Activated CD4-positive, alpha-beta T cell treated with anti-CD3 and anti-CD28 coated beads for 36 hours (primary cell): Measurements from ENCODE around the gene RAB11FIP4. TPM values are rescaled to one million over a fixed set of nuclear protein-coding genes. Genes with fewer than 3 reads are reported as not detected.

Experiments
- ATAC-seq: fragments of 200-7000 bp; cut with Tn5 transposase; one replicate; pipeline ENCODE4 v1.10.0; 2021; ENCODE audit warnings: mild to moderate bottlenecking, moderate library complexity
- CTCF ChIA-PET: fragments of 350-600 bp; sonication (Branson Sonifier 250); formaldehyde crosslinking; loops from one replicate; lab custom pipeline; 2021; ENCODE audit warnings: antibody characterized with exemption; lab: Charles Lee
- POLR2A ChIA-PET: fragments of 350-600 bp; sonication (Branson Sonifier 250); formaldehyde crosslinking; loops from one replicate; lab custom pipeline; 2021; ENCODE audit warnings: antibody characterized with exemption, inconsistent platforms; lab: Charles Lee
- DNase-seq: peaks from one replicate; pipeline ENCODE4 v3.0.0-alpha.2; 2020
- H3K27ac Mint-ChIP-seq: one replicate; pipeline ENCODE4 v1.8.0; 2021; ENCODE audit warnings: mixed read lengths
- H3K27me3 Mint-ChIP-seq: one replicate; pipeline ENCODE4 v1.8.0; 2021; ENCODE audit warnings: mixed read lengths
- H3K36me3 Mint-ChIP-seq: one replicate; pipeline ENCODE4 v1.8.0; 2021; ENCODE audit warnings: low read depth, mixed read lengths
- H3K4me1 Mint-ChIP-seq: one replicate; pipeline ENCODE4 v1.8.0; 2021; ENCODE audit warnings: mixed read lengths
- H3K4me3 Mint-ChIP-seq: one replicate; pipeline ENCODE4 v1.8.0; 2021; ENCODE audit warnings: mild to moderate bottlenecking, moderate library complexity, mixed read lengths
- H3K9me3 Mint-ChIP-seq: one replicate; pipeline ENCODE4 v1.8.0; 2021; ENCODE audit warnings: low read depth, mixed read lengths
- intact Hi-C, 2 experiments: fragments of 100-400 bp; cut with DNase I in 1 of 2; cut with micrococcal nuclease in 1 of 2; formaldehyde crosslinking; loops; one replicate each; pipeline versions ENCODE4 v1.14.2 to v1.15.1; 2022 to 2024; cut with DNase I, micrococcal nuclease
- total RNA-seq, 2 experiments: library from RNA; stranded (reverse); gene quantifications; one replicate each; pipeline ENCODE4 v1.2.3, GENCODE V29; 2021

Gene RAB11FIP4
- total RNA-seq, 2 experiments from 2014 or later = 30.3 to 41.4 TPM

DNA sequence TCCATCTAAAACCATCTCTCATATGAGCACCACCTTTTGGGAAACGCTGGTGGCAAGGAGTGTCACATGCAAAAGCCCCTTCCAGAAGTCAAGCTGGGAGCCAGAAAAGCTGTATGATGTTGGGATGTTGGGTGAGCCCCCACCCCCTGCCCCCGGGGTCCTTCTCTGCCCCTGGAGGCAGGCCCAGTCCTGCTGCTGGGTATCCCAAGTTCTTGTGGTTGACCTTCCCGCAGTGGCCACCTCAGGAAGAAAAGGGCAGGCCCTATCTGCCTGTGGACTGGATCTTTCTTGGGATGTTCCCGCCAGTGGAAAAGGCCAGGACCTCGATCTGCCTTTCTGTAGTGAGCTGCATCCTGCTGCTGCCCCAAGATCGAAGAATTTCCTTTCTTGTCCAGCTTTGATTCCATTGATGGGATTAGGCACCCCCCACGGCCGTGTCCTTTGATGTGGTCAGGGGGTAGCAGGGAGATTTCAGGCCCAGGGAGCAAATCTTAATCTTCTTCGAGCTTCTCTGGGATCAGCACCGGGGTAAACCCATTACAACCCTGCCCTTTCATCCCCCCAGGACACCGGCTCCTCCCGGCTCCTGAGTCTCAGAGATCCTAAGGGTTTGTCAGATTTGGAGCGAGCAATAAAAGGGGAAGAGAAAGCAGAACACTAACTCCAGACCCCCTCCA, 165.6 kb downstream of the RAB11FIP4 start:
- intact Hi-C loops = loop anchor here in 1 of 2 experiments (5.0 to 10.0 kb wide), 2 partner anchors 462 to 585 kb away; partner anchors contain the start of genes NF1 and RHOT1
- DNase-seq = no peak
- no peaks in the 10 kb centered on the region for H3K9me3 Mint-ChIP-seq
- peaks cover 19% of the 10 kb centered on the region for H3K4me1 Mint-ChIP-seq
- no peak overlapping the region for H3K4me3 Mint-ChIP-seq
- ATAC-seq = no peak
- ChIA-PET CTCF (interaction anchor here (0.7 to 0.9 kb wide), 2 partner anchors 24 to 286 kb away, joined by 3 read pairs; no protein-coding TSS in a partner anchor), POLR2A (no interaction called here)
- H3K27ac Mint-ChIP-seq = no peak overlapping the region
- H3K27me3 Mint-ChIP-seq = peaks cover 5% of the 10 kb centered on the region
- no peaks in the 10 kb centered on the region for H3K36me3 Mint-ChIP-seq

- ChIA-PET POLR2A (no interaction called here), CTCF (interaction anchor here (0.6 kb wide), 1 partner anchor 343 kb away, joined by 5 read pairs; the partner anchor contains the start of gene UTP6)
- no peak overlapping the region for H3K27ac Mint-ChIP-seq
- DNase-seq (peak; percentile 75), ATAC-seq (peak; percentile 83)
- H3K36me3 Mint-ChIP-seq = no peaks in the 10 kb centered on the region
- H3K9me3 Mint-ChIP-seq = no peaks in the 10 kb centered on the region
- H3K4me1 Mint-ChIP-seq = peaks cover 18% of the 10 kb centered on the region
- peaks cover 5% of the 10 kb centered on the region for H3K27me3 Mint-ChIP-seq
- H3K4me3 Mint-ChIP-seq = peak overlapping the region; percentile 59
- intact Hi-C loops = loop anchor here (1.0 to 10.0 kb wide), 6 partner anchors 9 to 583 kb away; partner anchors contain the start of genes COPRS (in 1 of the 2), NF1 (in 1 of the 2) and RHOT1 (in 1 of the 2)
Observed at GRCh38 chr17:31558748-31559583, 167.5 kb downstream of the RAB11FIP4 start.

GRCh38 chr17:31559584-31560501, 168.4 kb downstream of the RAB11FIP4 start:
- peak overlapping the region; percentile 1 for H3K4me3 Mint-ChIP-seq
- H3K9me3 Mint-ChIP-seq = no peaks in the 10 kb centered on the region
- H3K27me3 Mint-ChIP-seq = peaks cover 5% of the 10 kb centered on the region
- DNase-seq = peak; percentile 21
- ChIA-PET POLR2A (no interaction called here), CTCF (interaction anchor here (0.6 kb wide), 2 partner anchors 270 to 342 kb away, joined by 3 to 5 read pairs; partner anchors contain the start of gene UTP6)
- no peaks in the 10 kb centered on the region for H3K36me3 Mint-ChIP-seq
- peak overlapping the region; percentile 30 for H3K27ac Mint-ChIP-seq
- intact Hi-C loops = loop anchor here (1.0 to 10.0 kb wide), 5 partner anchors 10 to 582 kb away; partner anchors contain the start of genes COPRS (in 1 of the 2), NF1 (in 1 of the 2) and RHOT1 (in 1 of the 2)
- peaks cover 18% of the 10 kb centered on the region for H3K4me1 Mint-ChIP-seq
- ATAC-seq = no peak

- intact Hi-C loops = no loop called here
- Mint-ChIP-seq H3K4me3 (peak overlapping the region; percentile 1), H3K27me3 (peaks cover 5% of the 10 kb centered on the region), H3K36me3 (no peaks in the 10 kb centered on the region), H3K9me3 (no peaks in the 10 kb centered on the region), H3K4me1 (peaks cover 16% of the 10 kb centered on the region), H3K27ac (peak overlapping the region; percentile 5)
- POLR2A ChIA-PET = no interaction called here
- no peak for ATAC-seq
- CTCF ChIA-PET = interaction anchor here (0.6 kb wide), 1 partner anchor 269 kb away, joined by 3 read pairs; no protein-coding TSS in a partner anchor
- DNase-seq = no peak
Observed at GRCh38 chr17:31560616-31561235, 169.3 kb downstream of the RAB11FIP4 start.

DNA sequence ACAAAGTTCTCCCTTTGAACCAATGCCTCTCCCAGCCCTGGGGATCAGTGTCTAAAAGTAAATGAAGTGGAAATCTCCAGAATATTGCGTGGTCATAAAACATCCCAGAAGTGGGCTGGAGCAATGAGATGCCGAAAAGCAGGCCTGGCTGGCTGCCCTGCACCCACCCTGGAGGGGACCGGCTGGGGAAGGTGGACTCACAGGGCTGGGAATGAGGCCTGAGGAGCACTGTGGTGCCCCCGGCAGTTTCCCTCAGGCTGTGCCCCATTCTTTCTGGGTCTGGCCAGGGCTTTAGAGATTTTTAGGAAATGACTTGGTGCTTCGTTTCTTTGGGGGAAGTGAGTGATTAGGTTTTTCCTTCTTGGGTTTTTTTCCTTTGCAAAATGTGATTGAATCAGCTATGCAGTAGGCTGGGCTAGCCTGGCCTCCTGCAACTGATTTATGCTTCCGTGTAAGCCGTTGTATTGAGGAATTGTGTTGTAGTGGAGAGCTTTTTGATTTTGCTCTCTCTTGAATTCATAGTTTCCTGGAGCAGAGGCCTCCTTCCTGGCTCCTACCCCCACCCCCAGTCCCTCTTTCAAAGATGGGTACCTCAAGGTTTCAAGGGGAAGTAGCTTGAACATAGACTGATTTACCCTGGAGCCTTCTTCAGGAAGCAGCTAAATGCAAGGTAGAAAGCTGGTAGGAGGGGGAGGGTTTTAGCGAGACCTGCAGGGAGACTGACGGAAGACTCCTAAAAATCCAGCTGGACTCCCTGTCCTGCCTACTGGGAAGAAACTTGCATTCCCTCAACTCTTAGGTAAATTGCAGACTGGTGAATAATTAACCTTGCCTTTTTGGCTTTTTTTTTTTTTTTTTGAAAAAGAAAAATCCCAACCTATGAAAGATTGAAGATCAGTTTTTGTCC, 170.2 kb downstream of the RAB11FIP4 start:
- H3K4me3 Mint-ChIP-seq = peak overlapping the region; percentile 1
- POLR2A ChIA-PET = interaction anchor here (0.6 kb wide), 1 partner anchor 346 kb away, joined by 3 read pairs; no protein-coding TSS in a partner anchor
- no peak overlapping the region for H3K27ac Mint-ChIP-seq
- intact Hi-C loops = no loop called here
- DNase-seq (no peak), ATAC-seq (no peak)
- no peaks in the 10 kb centered on the region for H3K36me3 Mint-ChIP-seq
- CTCF ChIA-PET = interaction anchor here (0.7 to 1.1 kb wide), 2 partner anchors 17 to 571 kb away, joined by 3 to 4 read pairs; no protein-coding TSS in a partner anchor
- H3K27me3 Mint-ChIP-seq = peaks cover 5% of the 10 kb centered on the region
- no peaks in the 10 kb centered on the region for H3K9me3 Mint-ChIP-seq
- peaks cover 16% of the 10 kb centered on the region for H3K4me1 Mint-ChIP-seq

- peaks cover 5% of the 10 kb centered on the region for H3K27me3 Mint-ChIP-seq
- POLR2A ChIA-PET = no interaction called here
- no peak overlapping the region for H3K27ac Mint-ChIP-seq
- intact Hi-C loops = no loop called here
- no peaks in the 10 kb centered on the region for H3K9me3 Mint-ChIP-seq
- DNase-seq = no peak
- H3K4me1 Mint-ChIP-seq = peaks cover 16% of the 10 kb centered on the region
- ATAC-seq = no peak
- H3K4me3 Mint-ChIP-seq = no peak overlapping the region
- no peaks in the 10 kb centered on the region for H3K36me3 Mint-ChIP-seq
- CTCF ChIA-PET = interaction anchor here (0.7 kb wide), 1 partner anchor 572 kb away, joined by 3 read pairs; no protein-coding TSS in a partner anchor
Observed at GRCh38 chr17:31562376-31562840, 170.9 kb downstream of the RAB11FIP4 start.

- Mint-ChIP-seq H3K27ac (no peak overlapping the region), H3K36me3 (no peaks in the 10 kb centered on the region), H3K9me3 (no peaks in the 10 kb centered on the region), H3K4me1 (peaks cover 16% of the 10 kb centered on the region), H3K27me3 (peaks cover 2% of the 10 kb centered on the region), H3K4me3 (no peak overlapping the region)
- ATAC-seq = no peak
- POLR2A ChIA-PET = no interaction called here
- CTCF ChIA-PET = no interaction called here
- DNase-seq = no peak
- intact Hi-C loops = no loop called here
Observed at GRCh38 chr17:31564291-31564690, 172.8 kb downstream of the RAB11FIP4 start.

- Mint-ChIP-seq H3K4me3 (no peak overlapping the region), H3K36me3 (no peaks in the 10 kb centered on the region), H3K27ac (no peak overlapping the region), H3K27me3 (peaks cover 2% of the 10 kb centered on the region), H3K4me1 (peaks cover 16% of the 10 kb centered on the region), H3K9me3 (no peaks in the 10 kb centered on the region)
- ChIA-PET POLR2A (no interaction called here), CTCF (no interaction called here)
- ATAC-seq = no peak
- intact Hi-C loops = no loop called here
- DNase-seq = no peak
Observed at GRCh38 chr17:31564883-31565301, 173.4 kb downstream of the RAB11FIP4 start.

DNA sequence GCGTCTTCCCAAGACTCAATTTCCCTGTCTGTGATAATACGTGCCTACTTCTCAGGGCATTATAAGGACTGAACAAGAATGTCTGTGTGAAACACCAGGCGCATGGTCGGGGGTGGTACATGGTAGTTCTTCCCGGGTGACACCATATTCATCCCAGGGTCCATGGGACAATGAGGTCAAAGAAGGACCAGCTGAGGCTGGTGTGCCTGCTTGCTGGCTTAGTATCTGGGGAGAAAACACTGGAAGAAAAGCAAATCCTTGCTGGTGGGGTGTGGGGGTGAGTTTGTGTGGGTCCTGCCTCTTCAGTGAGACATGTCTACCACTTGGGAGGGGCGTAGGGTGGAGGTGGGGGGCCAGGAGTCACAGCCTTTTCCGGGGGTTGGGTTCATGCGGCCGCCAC, 174.2 kb downstream of the RAB11FIP4 start:
- H3K4me1 Mint-ChIP-seq = peaks cover 12% of the 10 kb centered on the region
- CTCF ChIA-PET = interaction anchor here (0.6 to 1.2 kb wide), 2 partner anchors 128 to 261 kb away, joined by 3 read pairs; no protein-coding TSS in a partner anchor
- no peaks in the 10 kb centered on the region for H3K36me3 Mint-ChIP-seq
- POLR2A ChIA-PET = no interaction called here
- DNase-seq (no peak), ATAC-seq (no peak)
- no peak overlapping the region for H3K4me3 Mint-ChIP-seq
- no peak overlapping the region for H3K27ac Mint-ChIP-seq
- H3K27me3 Mint-ChIP-seq = no peaks in the 10 kb centered on the region
- no peaks in the 10 kb centered on the region for H3K9me3 Mint-ChIP-seq
- intact Hi-C loops = no loop called here
